Endothelial cell of umbilical vein (primary cell): ENCODE measurements around the gene EPS8.

Experiments used
- CTCF ChIP-seq, 2 donors: IDR thresholded peaks; 1 replicate in 1 of 2; 2 replicates in 1 of 2; pipeline ENCODE4 v1.5.1; 2011; ENCODE audit warnings: low read length in 2 of 2, mild to moderate bottlenecking in 2 of 2, moderate library complexity in 2 of 2, control low read depth in 1 of 2, inconsistent platforms in 1 of 2, low read depth in 1 of 2; ENCODE audit not compliant: insufficient read depth in 1 of 2; ENCODE audit errors: extremely low read depth in 1 of 2
- EZH2 ChIP-seq: IDR thresholded peaks from 2 replicates; pipeline ENCODE4 v1.6.1; 2012; ENCODE audit warnings: borderline replicate concordance, low read depth, mild to moderate bottlenecking, moderate library complexity, low read length, inconsistent platforms; ENCODE audit not compliant: severe bottlenecking
- FOS ChIP-seq: IDR thresholded peaks from 2 replicates; pipeline ENCODE4 v1.6.1; 2011; ENCODE audit warnings: mild to moderate bottlenecking, low read length, moderate library complexity, borderline replicate concordance; ENCODE audit not compliant: insufficient read depth
- GATA2 ChIP-seq: IDR thresholded peaks from 2 replicates; pipeline ENCODE4 v1.7.0; 2011; ENCODE audit warnings: low read depth, mild to moderate bottlenecking, moderate library complexity, mixed read lengths, low read length; ENCODE audit not compliant: insufficient read length, insufficient read depth
- JUN ChIP-seq: IDR thresholded peaks from 2 replicates; pipeline ENCODE4 v1.6.1; 2011; ENCODE audit warnings: borderline replicate concordance, low read depth; ENCODE audit not compliant: insufficient read length, insufficient read depth
- MAX ChIP-seq: IDR thresholded peaks from 2 replicates; pipeline ENCODE4 v1.6.1; 2011; ENCODE audit not compliant: insufficient read depth, insufficient read length
- MYC ChIP-seq: IDR thresholded peaks from one replicate; pipeline ENCODE4 v1.6.1; 2011; ENCODE audit warnings: mild to moderate bottlenecking, low read depth, low read length
- POLR2A ChIP-seq: IDR thresholded peaks from 2 replicates; pipeline ENCODE4 v1.6.1; 2012; ENCODE audit warnings: low read depth, mild to moderate bottlenecking, control low read depth, low read length
- POLR2AphosphoS5 ChIP-seq: IDR thresholded peaks from 2 replicates; pipeline ENCODE4 v1.6.1; 2012; ENCODE audit warnings: low read depth, mild to moderate bottlenecking, control low read depth, low read length, moderate library complexity; ENCODE audit not compliant: insufficient read depth

GRCh38 chr12:15712823-15713660, 76.1 kb downstream of the EPS8 start:
- no peak for TF ChIP-seq FOS
- TF ChIP-seq POLR2AphosphoS5, result no peak
- TF ChIP-seq CTCF (IDR thresholded peaks at IDR 0.05; ENCODE audit: extremely low read depth in 1 of 2, insufficient read depth in 1 of 2, low read depth in 1 of 2, low read length in 2 of 2), result no peak
- TF ChIP-seq EZH2, result no peak
- no peak for TF ChIP-seq POLR2A
- no peak for TF ChIP-seq MYC
- TF ChIP-seq MAX, result no peak
- TF ChIP-seq GATA2, result no peak
- TF ChIP-seq JUN, result no peak
